HEK293T (cell line): Measurements from ENCODE around the gene WTIP.

Experiments used
- CTCF ChIA-PET: fragments of 350-600 bp; formaldehyde crosslinking; extraction: SDS; loops from one replicate; lab custom pipeline; 2021; ENCODE audit warnings: antibody characterized with exemption, inconsistent platforms; lab: Yijun Ruan, JAX
- POLR2A ChIA-PET: fragments of 350-600 bp; formaldehyde crosslinking; extraction: SDS; loops from one replicate; lab custom pipeline; 2020; ENCODE audit warnings: antibody characterized with exemption, inconsistent platforms; lab: Yijun Ruan, JAX
- DNase-seq: peaks from one replicate; pipeline ENCODE4 v3.0.0; 2012; ENCODE audit warnings: mixed read lengths; ENCODE audit errors: extremely low spot score
- ARNT ChIP-seq: fragments of 450-650 bp; IDR thresholded peaks from 2 replicates; pipeline ENCODE4 v1.6.1; 2017; ENCODE audit warnings: mild to moderate bottlenecking
- BHLHE40 ChIP-seq: fragments of 450-650 bp; IDR thresholded peaks from 2 replicates; pipeline ENCODE4 v1.6.1; 2016; ENCODE audit warnings: mild to moderate bottlenecking, moderate library complexity, borderline replicate concordance
- CTBP1 ChIP-seq: fragments of 450-650 bp; IDR thresholded peaks from 2 replicates; pipeline ENCODE4 v1.6.1; 2016; ENCODE audit warnings: borderline replicate concordance
- ELF4 ChIP-seq: fragments of 450-650 bp; IDR thresholded peaks from 2 replicates; pipeline ENCODE4 v1.6.1; 2017; ENCODE audit warnings: antibody characterized with exemption
- FOXA1 ChIP-seq: fragments of 450-650 bp; IDR thresholded peaks from 2 replicates; pipeline ENCODE4 v1.6.1; 2016; ENCODE audit warnings: mild to moderate bottlenecking
- FOXK2 ChIP-seq: fragments of 450-650 bp; IDR thresholded peaks from 2 replicates; pipeline ENCODE4 v1.6.1; 2016; ENCODE audit warnings: mild to moderate bottlenecking
- FOXM1 ChIP-seq: fragments of 450-650 bp; IDR thresholded peaks from 2 replicates; pipeline ENCODE4 v1.6.1; 2017; ENCODE audit warnings: mild to moderate bottlenecking, borderline replicate concordance
- HDGF ChIP-seq: fragments of 450-650 bp; IDR thresholded peaks from 2 replicates; pipeline ENCODE4 v1.6.1; 2017; ENCODE audit warnings: antibody characterized with exemption, borderline replicate concordance
- L3MBTL2 ChIP-seq: fragments of 450-650 bp; conservative IDR thresholded peaks from 2 replicates; pipeline ENCODE4 v1.6.1; 2016; ENCODE audit warnings: mild to moderate bottlenecking
- LEF1 ChIP-seq: fragments of 450-650 bp; IDR thresholded peaks from 2 replicates; pipeline ENCODE4 v1.6.1; 2017; ENCODE audit warnings: mild to moderate bottlenecking, borderline replicate concordance
- NFRKB ChIP-seq: fragments of 450-650 bp; IDR thresholded peaks from 2 replicates; pipeline ENCODE4 v1.6.1; 2016; ENCODE audit warnings: mild to moderate bottlenecking, moderate library complexity
- PKNOX1 ChIP-seq: fragments of 450-650 bp; IDR thresholded peaks from 2 replicates; pipeline ENCODE4 v1.6.1; 2016
- SP1 ChIP-seq: fragments of 450-650 bp; IDR thresholded peaks from 2 replicates; pipeline ENCODE4 v1.6.1; 2017
- SUZ12 ChIP-seq: fragments of 450-650 bp; IDR thresholded peaks from 2 replicates; pipeline ENCODE4 v1.6.1; 2016; ENCODE audit warnings: mild to moderate bottlenecking
- TARDBP ChIP-seq: fragments of 450-650 bp; IDR thresholded peaks from 2 replicates; pipeline ENCODE4 v1.6.1; 2016
- ZNF384 ChIP-seq: fragments of 450-650 bp; IDR thresholded peaks from 2 replicates; pipeline ENCODE4 v1.6.1; 2016

WTIP gene

GRCh38 chr19:34480491-34480890 lies 1.1 kb upstream of the WTIP start:
- DNase-seq: no peak
- CTCF ChIA-PET: no interaction called here
- TF ChIP-seq PKNOX1 (no peak), CTBP1 (no peak), ELF4 (no peak)
- POLR2A ChIA-PET: no interaction called here

- no peak for TF ChIP-seq NFRKB
- TF ChIP-seq ZNF384: no peak
- TF ChIP-seq ARNT: no peak
- TF ChIP-seq BHLHE40: no peak
- TF ChIP-seq ELF4: no peak
- TF ChIP-seq FOXK2: no peak
- TF ChIP-seq PKNOX1: no peak
- TF ChIP-seq SUZ12: no peak
- no peak for TF ChIP-seq HDGF
- ChIA-PET POLR2A (interaction anchor here (1.0 to 1.5 kb wide), 3 partner anchors 10 to 54 kb away, joined by 3 to 4 read pairs (median 3); partner anchors contain the start of gene UBA2), CTCF (no interaction called here)
- peak; percentile 48 for DNase-seq
These were observed 362 bp downstream of the WTIP start for GRCh38 chr19:34481861-34482379.

- CTCF ChIA-PET: no interaction called here
- TF ChIP-seq L3MBTL2 (no peak; the same call in 1 of the 2 replicates), ELF4 (no peak), ZNF384 (0 out of 2 replicates have a peak, but pooled peaks have one; percentile 28)
- peak; percentile 27 for DNase-seq
- POLR2A ChIA-PET: interaction anchor here (1.0 to 1.5 kb wide), 3 partner anchors 10 to 55 kb away, joined by 3 to 4 read pairs (median 3); partner anchors contain the start of gene UBA2
These were observed 1.1 kb downstream of the WTIP start for GRCh38 chr19:34482380-34483250.

GRCh38 chr19:34484328-34484727 lies 2.8 kb downstream of the WTIP start:
- CTCF ChIA-PET: no interaction called here
- TF ChIP-seq PKNOX1 (no peak), LEF1 (no peak), FOXA1 (no peak), ZNF384 (no peak), FOXM1 (no peak), BHLHE40 (no peak), ELF4 (no peak), FOXK2 (no peak), ARNT (no peak), CTBP1 (no peak), SP1 (no peak), TARDBP (no peak), L3MBTL2 (no peak), HDGF (no peak), NFRKB (no peak), SUZ12 (no peak)
- DNase-seq: no peak
- POLR2A ChIA-PET: no interaction called here

GRCh38 chr19:34485831-34486230 lies 4.3 kb downstream of the WTIP start:
- ChIA-PET POLR2A (no interaction called here), CTCF (interaction anchor here (0.8 kb wide), 1 partner anchor 420 kb away, joined by 4 read pairs; no protein-coding TSS in a partner anchor)

GRCh38 chr19:34487651-34488051 lies 6.1 kb downstream of the WTIP start:
- no peak for DNase-seq
- ChIA-PET POLR2A (no interaction called here), CTCF (no interaction called here)
- TF ChIP-seq SUZ12 (no peak), LEF1 (no peak), TARDBP (no peak), ELF4 (no peak), HDGF (no peak), PKNOX1 (no peak), SP1 (no peak), NFRKB (no peak), ZNF384 (no peak), ARNT (no peak), CTBP1 (no peak), FOXM1 (no peak), FOXA1 (no peak), L3MBTL2 (no peak), FOXK2 (no peak)

More at GRCh38 chr19:34485831-34486230, 4.3 kb downstream of the WTIP start:
- no peak for TF ChIP-seq BHLHE40
- TF ChIP-seq HDGF: no peak
- TF ChIP-seq FOXK2: no peak
- no peak for TF ChIP-seq TARDBP
- no peak for TF ChIP-seq FOXA1
- no peak for TF ChIP-seq NFRKB
- no peak for TF ChIP-seq LEF1
- no peak for TF ChIP-seq CTBP1
- TF ChIP-seq ELF4: no peak
- no peak for TF ChIP-seq SP1
- DNase-seq: no peak
